HG03575 (cell line): ENCODE measurements around the gene CDH12.

Source experiments
- ATAC-seq: cut with Tn5 transposase; IDR thresholded peaks from one replicate; pipeline ENCODE4 v1.9.1; 2021; ENCODE audit not compliant: unreplicated experiment, insufficient number of reproducible peaks, low FRiP score; ENCODE audit errors: extremely low read depth

CDH12 gene

DNA sequence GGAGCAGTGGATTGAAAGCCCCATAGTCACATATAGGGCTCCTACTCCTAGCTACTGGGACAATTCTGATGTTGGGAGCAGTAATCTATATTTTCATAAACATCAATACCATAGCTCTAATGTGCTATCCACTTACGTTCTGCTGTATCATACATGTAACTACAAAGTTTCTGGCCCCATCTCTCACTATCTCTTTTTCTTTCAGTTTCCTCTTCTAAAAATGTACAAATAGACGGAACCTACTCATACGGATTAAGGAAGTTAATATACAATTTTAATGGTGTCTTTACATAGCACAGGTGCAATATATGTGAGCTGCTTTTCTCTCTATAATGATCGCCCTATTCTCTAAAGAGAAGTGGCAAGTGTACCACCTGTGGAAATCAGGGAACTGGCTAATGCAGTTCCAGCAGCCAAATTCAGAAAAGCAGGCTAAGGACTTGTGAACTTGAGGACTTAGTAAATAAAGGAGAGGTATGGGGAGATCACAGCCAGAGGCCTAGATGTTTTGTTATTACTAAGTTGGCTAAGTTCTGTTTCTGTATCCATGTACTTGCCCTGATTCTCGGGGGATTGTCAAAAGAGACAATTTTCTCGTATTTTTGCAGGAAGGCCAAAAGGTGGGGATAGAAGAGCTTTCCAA is 1021.9 kb downstream of the CDH12 start:
- peak; percentile 74 for ATAC-seq

DNA sequence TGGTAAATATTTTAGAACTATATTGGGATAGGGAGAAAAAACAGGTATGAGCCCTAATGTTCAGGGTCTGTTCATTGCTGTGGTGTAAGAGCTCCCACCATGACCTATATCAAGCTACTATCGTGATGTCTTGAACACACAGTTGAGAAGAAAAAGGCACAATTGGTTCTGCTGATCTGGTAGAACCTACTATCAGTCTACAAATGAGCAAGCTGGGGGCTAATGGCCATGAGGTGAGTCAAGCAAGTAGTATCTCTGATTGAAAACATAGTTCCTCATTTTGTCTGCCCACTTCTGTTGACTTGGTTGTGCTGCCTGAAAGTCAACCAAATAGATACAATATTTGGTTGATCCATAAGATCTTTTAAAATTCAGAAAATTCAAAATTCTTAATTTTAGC is 1026.3 kb downstream of the CDH12 start:
- no peak for ATAC-seq

DNA sequence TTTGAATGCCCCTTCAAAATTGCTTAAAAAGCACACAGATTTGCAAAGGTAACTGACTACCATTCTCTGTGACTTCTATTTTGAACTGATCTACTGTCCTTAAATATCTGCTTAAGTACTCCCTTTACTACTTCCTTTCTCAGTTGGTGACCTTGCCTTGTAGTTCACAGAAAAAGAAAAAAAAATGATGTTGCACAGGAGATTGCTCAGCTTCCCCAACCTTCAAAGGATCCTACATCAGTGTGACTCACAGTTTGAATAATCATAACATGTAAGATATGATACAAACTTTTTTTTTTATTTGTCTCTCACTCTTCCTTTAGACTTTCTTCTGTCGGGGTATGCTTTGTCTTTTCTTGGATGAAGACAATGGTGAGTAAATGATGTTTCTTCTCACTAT is 1029.6 kb downstream of the CDH12 start:
- ATAC-seq, result no peak

DNA sequence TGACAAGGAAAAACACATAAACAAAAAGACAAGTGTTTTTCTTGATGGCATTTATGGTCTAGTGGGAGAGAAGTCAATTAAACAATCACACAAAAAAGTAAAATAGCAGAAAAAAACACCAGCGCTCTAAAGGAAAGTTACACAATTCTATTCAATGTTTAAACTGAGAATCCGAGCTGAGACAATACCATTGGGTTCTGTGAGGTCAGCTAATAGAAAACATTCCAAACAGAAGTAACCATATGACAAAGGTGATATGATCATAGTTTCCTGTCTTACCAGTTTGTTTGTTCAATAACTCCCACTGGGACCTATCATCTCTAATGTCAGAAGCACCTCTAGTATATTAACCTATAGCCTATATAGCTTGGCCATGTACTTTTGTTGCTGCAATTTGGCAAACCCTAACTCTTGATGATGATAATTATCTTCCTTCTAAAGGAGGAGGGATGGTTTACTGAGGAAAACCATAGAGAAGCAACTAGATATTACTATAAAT is 1030.0 kb downstream of the CDH12 start:
- no peak for ATAC-seq

DNA sequence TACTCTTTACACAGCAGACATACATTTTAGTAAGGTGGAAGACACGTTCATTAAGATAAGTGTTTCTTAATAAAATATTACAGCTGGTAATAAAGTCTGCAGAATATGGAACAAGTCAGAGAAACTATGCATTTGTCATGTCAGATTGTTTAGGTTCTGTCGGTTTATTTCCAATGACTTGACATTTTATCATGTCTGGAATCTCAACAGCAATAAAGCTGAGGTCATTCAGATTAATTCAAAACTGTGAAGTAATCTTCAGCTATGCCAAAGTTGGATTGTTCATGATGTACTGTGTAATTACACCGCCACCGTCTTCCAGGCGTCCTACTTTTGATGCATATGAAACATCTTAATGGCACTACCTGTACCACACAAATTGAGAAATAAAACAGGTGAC is 1032.6 kb downstream of the CDH12 start:
- no peak for ATAC-seq

DNA sequence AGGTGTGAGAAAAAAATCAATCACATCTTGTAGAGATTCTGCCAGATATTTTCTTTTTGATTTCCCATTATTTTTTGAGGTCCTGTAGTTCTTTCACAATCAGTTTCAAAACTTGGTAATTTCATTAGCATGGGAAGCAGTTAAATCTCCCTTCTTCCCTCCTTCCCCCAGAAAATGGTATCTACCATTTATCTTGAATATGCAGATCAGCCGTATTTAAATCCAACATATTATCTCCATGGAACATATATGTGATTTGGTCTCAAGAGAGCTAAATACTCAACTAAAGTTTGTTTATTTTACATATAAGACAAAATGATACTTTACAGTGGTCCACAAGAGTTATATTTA is 1034.8 kb downstream of the CDH12 start:
- no peak for ATAC-seq

DNA sequence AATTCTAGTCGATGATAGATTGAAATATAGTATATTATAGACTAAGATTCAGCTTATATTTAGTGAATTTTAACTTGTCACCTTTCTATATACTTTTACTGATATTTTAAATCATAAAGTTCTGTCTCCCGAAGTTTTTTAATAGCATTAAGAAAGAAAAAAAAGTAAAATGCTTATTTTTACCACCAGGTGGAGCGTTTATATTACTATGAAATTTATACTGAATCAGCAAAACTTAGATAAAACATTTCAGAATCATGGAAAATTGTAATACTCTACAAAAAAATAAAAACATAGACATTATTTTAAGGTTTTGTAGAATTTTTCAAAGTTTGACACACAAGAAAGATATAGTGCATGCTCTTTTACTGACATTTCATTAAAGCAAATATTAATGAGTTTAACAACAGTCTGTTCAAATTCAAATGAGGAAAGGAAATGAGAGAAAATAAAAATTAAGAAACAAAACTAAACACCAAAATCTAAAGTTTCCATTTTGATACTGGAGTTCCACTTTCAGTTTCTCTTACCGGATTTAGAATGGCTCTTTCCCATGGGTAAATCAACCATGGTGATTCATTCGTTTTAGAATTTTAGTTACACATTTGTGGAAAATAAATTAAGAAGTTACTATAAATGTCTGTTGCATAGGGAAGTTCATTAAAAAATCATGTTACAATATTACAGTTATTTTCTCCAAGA is 1035.3 kb downstream of the CDH12 start:
- ATAC-seq, result no peak

DNA sequence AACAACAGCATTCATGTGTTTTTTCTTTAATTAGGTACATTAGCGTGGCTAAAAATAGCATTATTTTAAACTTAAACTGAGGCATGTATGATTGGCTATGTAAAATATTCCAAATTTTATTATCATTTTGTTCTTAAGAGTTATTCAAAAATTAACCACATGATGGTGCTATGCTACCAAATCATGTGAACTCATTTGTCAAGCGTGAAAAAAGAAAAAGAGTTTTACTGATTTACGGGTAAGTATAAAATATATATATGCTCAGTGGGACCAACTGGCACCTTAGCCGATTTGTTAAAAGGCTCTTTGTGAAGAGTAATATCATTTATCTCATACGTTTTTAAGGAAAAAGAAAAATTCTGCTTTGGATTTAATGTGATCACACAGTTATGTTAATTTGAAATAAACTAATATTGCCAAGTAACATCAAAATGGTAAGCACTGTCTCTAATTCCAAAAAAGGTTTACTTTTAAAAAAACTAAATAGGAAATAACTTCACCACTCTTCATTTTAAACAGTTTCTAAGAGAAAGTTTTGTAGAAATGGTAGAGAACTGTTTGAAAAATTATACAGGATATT is 1042.3 kb downstream of the CDH12 start:
- no peak for ATAC-seq

DNA sequence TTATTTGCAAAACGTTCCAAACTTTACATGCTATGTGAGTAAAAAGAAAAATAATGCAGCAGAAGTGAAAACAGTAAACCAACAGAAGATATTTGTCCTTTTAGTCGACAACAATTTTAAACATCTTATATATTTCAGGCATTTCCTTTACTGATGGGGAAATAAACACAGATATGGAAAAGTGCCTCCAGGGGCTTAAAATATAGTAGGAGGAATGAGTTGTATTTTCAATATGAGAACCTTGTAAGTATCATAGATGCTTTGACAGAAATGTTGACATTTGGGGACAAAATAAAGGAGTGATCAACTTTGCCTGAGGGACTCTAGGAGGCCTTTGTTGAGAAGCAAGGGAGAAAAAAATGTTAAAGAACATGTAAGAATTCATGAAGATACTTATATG is 1043.5 kb downstream of the CDH12 start:
- no peak for ATAC-seq

DNA sequence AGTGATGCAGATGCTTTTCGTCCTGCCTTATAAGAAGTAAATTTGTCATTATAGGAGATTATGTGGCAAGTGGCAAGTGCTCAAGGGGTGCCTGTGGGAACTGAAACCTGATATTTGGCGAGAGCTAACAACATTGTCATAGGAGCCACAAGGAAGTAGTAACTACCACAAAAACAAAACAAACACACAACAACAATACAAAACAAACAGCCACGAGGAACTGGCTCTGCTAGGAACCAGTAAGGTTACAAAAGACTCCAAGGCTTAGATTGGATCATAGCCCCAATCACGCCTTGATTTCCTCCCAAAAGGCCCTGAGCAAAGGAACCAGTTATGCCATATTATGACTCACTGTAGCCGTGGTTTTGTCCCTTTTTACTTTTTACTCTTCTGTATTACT is 1045.2 kb downstream of the CDH12 start:
- no peak for ATAC-seq

DNA sequence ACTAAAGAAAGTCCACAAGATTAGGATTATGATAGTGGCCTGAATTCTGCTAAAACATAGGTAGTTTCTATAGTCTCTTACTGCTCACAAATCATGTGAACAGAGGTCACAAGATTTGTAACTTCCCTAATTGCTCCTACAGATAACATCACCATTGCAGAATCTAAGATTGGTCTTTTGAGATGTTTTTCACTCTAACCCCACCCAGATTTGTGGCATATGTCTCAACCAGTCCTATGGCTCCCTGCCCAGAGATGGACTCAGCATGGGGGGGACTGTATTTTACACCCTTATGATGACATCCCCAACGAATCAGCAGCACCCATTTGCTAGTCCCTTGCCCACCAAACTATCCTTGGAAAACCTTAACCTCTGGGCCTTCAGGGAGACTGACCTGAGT is 1046.2 kb downstream of the CDH12 start:
- ATAC-seq, result no peak

DNA sequence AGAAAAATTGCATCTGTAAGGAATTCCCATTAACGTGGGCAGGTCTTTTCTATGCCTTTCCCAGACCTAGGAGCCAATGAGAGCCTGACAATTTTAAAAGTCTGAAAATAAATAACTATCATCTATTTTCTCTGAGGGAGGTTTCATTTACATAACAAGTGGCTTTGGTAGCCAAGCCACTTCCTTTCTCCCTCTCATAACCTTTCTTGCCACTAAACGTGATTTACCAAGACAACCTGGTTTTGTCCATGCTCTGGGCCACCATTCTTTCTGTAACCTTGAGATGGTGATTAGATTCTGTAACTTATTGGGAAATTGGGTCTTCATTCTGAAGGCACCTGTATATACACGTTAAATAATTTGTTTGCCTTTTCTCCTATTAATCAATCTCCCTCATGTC is 1046.9 kb downstream of the CDH12 start:
- no peak for ATAC-seq

DNA sequence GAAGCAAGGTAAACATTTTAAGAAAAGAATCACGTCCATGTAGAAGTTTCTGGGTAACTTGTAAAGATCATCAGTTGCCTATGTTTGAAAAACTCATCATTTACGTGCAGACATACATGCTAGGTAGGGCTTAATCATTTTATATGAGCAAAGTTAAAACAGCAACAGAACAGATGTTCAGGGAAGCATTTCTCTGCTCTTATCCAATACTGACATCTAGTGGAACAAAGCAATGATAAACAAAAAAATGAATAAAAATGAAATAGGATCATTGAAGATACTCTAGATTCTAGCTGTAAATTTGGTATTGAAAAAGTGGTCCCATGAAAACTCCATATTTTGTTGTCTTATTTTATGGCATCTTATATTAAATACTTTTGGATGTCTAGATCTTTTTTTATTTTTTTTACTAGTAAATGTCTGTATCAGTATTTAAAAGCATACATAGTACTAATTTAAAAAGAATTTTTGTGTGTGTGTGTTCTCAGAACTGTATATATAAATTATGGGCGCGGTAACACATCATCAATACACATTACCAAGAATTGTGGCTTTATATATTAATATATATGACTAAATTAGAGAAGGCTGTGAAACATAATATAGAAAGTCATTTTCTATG is 1050.2 kb downstream of the CDH12 start:
- no peak for ATAC-seq

DNA sequence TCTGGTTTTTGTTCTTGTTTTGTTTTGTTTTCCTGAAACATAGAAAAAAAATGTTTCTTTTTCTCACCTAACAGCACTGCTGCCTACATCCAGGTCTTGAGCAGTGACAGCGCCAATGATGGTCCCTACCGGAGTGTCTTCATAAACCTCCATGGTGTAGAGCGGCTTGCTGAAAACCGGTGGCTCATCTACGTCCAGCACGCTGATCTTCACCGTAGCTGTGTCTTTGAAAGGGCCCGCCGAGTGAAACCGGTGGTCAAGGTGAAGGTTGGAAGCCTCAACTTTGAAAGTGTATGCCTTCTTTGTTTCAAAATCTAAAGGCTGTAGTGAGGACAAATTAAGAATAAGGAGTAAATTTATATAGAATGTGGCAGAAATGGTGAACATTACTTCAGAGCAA is 1051.0 kb downstream of the CDH12 start:
- ATAC-seq, result no peak

DNA sequence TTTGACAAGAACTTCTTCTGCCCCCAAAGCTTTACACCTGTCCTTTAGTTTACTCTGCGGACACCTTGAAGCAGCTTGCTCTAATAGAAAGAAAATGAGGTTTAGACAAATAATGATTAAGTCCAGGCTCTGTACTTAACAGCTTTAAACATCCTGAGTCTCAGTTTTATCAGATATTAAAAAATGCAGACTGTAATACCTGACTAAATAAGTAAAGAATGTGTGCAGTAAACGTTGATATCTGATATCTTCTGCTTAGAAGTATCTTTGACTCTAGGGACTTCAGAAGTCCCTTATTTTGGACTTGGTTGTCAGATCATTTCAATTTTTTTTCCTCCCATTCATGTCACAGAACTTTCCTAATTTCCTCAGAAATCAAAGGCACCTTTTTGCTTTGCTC is 1060.4 kb downstream of the CDH12 start:
- no peak for ATAC-seq

DNA sequence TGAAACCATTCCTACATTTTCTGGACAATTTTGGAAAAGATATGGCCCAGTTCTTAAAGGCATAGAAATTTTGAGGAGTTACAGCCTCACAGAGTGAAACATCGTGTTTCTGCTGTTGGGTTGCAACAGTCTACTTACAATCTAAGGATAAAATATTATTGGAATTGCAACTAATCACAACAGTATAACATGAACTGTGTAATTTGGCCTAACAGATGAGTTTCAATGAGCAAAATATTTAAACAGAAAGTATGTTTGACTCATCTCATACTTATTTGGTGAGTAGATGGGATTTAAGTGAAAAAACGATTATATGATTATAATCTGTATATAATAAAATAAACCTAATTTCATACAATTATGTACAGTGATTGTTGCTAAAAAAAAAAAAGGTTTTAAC is 1061.8 kb downstream of the CDH12 start:
- no peak for ATAC-seq

DNA sequence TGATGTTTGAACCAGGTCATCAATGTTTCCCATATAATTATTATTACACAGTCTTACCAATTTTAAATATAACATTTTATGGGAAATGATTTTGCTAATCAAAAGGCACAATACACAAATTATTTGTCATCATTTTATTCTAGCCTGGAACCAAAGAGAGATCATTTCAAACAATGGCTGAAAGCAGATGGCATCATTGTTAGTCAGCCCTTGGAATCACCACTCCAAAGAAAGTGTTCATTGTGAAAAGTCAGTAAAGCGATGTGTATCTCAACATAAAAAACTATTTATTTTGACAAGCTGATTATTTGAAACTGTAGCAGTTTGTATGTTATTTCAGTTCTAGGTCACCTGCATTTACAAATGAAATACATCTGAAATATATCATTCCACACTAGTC is 1068.7 kb downstream of the CDH12 start:
- ATAC-seq, result no peak

DNA sequence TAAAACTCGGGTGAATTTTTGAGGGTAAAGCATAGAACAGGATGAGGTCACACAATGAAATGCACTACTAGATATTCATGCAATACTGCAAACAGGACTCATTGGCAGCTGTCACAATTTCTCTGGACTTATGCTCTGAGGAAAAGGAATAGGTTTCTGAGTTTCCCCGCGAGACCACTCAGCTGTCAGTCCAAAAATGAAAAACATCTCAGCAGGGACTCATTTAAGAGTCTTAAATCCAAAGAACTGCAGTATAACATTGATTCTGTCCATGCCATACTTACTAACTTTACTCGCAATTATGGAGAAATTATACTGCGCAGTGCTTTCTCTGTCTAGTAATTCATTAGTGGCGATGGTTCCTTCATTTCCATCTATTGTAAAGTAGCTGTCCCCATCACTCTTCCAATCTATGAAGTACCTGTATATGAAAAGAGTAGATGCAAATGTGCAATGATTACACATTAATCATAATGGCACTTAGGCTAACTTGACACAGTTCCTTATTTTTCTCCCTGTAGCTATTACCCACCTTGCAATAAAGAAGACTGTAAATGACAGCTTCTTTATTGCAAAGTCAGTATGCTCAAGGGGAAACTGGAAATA is 1070.0 kb downstream of the CDH12 start:
- no peak for ATAC-seq

DNA sequence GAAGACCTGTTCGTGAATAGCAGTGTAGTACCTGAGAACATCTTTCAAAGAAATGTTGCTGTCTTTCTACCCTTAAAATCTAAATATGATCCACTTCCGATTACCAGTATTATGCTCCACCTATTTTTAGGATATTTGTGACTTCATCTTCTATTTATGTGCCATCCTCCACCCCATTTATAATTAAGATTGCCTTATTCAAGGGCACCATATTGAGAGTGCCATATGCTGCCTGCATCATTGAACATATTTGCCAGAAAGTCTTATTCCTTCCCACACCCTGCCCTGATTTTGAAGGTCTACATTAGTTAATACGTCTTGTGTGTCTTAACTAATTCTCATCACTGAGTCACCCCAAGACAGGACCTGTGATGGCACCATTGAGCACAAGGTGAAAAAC is 1076.7 kb downstream of the CDH12 start:
- no peak for ATAC-seq

DNA sequence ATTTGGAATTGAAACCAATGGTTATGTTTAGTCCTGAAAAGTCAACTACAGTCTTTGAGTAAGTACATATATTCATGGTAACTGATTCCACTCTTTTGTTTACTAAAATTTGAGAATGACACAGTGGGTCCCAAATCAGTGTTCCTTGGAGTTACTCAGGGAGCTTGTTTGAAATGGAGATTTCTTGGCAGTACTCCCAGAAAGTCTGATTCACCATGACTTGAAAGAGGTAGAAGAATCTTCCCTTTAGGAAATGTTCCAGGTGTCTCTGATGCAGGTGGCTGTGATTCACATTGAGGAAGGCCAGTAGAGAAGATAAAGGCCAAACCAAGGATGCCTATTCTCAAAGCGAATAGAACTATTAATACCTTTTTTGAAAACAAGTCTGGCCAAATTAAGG is 1078.3 kb downstream of the CDH12 start:
- ATAC-seq, result no peak
